Fibroblast of skin of scalp (primary cell): ENCODE results near the gene NXNL2.

Experiments
- DNase-seq: peaks from one replicate; pipeline ENCODE4 v3.0.0-alpha.2; 2013

NXNL2 gene

GRCh38 chr9:88578121-88579049, 43.4 kb downstream of the NXNL2 start:
- peak; percentile 70 for DNase-seq

GRCh38 chr9:88579050-88579715, 44.2 kb downstream of the NXNL2 start:
- DNase-seq = peak; percentile 23

GRCh38 chr9:88580961-88581360, 46.0 kb downstream of the NXNL2 start:
- DNase-seq = no peak

GRCh38 chr9:88583901-88584596, 49.1 kb downstream of the NXNL2 start:
- peak; percentile 24 for DNase-seq

- no peak for DNase-seq
These were observed 50.4 kb downstream of the NXNL2 start for GRCh38 chr9:88585426-88585825.

GRCh38 chr9:88586452-88586851, 51.5 kb downstream of the NXNL2 start:
- peak; percentile 66 for DNase-seq

GRCh38 chr9:88587182-88587581, 52.2 kb downstream of the NXNL2 start:
- DNase-seq = no peak

GRCh38 chr9:88587885-88588649, 53.1 kb downstream of the NXNL2 start:
- DNase-seq = peak; percentile 60

GRCh38 chr9:88589656-88590055, 54.7 kb downstream of the NXNL2 start:
- no peak for DNase-seq

- no peak for DNase-seq
These were observed 55.7 kb downstream of the NXNL2 start for GRCh38 chr9:88590558-88591146.

- peak; percentile 73 for DNase-seq
These were observed 58.7 kb downstream of the NXNL2 start for GRCh38 chr9:88593537-88594185.
